LoVo (cell line): Measurements from ENCODE around the gene RAC3.

Experiments
- DNase-seq: peaks from one replicate; pipeline ENCODE4 v3.0.0-alpha.2; 2016; ENCODE audit warnings: low spot score

Gene RAC3

DNA sequence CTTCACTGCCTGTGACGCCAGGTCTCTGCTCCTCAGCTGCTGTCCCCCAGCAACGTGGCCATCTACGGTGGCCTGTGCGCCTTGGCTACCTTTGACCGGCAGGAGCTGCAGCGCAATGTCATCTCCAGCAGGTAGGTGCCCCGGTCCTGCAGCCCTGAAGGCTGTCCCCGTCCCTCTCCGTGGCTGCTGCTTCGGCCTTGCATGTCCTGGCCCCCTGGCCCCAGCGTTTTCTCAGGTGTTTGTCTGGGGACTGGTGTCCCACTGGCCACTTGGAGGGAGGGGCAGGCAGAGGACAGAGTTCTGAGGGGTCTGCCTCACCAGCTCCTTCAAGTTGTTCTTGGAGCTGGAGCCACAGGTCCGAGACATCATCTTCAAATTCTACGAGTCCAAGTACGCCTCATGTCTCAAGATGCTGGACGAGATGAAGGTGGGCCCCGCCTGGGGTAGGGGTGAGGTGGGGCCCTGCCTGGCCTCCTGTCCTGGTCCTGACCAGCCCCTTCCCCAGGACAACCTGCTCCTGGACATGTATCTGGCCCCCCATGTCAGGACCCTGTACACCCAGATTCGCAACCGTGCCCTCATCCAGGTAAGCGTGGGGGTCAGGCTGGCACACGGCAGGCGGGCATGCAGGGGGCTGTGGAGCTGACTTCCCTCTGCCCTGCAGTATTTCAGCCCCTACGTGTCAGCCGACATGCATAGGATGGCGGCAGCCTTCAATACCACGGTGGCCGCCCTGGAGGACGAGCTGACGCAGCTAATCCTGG, 24.7 kb downstream of the RAC3 start:
- DNase-seq = no peak

DNA sequence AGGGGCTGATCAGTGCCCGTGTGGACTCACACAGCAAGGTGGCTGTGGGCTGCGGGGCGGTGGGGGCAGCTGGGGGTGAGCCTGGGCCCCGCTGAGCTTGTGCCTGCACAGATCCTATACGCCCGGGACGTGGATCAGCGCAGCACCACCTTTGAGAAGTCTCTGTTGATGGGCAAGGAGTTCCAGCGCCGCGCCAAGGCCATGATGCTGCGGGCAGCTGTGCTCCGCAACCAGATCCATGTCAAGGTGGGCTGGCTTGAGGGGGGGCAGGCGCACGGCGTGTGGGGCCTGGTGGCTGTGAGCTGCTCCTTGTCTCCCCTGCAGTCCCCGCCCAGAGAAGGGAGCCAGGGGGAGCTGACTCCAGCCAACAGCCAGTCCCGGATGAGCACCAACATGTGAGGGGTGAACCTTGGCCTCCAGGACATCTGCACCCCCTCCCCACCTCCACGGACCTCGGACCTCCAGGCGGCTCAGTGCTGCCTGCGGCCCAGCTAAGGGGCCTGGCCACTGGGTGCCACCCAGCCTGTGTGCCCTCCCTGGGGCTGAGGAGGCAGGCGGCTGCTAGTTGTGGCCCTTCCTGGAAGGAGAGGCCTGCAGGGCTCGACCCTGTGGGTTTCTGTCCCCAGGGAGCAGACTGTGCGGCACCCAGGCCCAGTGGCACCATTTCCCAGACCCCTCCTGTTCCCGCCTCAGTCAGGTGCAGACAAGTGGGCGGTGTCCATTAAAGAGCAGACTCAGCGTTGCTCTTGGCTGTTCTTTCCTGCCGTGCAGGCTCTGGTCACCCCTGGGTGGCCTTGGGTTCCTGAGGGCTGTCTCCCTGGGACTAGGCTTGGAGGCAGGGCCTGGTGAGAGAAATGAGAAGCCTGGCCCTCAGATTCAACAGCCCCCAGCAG, 25.5 kb downstream of the RAC3 start:
- DNase-seq = no peak

DNA sequence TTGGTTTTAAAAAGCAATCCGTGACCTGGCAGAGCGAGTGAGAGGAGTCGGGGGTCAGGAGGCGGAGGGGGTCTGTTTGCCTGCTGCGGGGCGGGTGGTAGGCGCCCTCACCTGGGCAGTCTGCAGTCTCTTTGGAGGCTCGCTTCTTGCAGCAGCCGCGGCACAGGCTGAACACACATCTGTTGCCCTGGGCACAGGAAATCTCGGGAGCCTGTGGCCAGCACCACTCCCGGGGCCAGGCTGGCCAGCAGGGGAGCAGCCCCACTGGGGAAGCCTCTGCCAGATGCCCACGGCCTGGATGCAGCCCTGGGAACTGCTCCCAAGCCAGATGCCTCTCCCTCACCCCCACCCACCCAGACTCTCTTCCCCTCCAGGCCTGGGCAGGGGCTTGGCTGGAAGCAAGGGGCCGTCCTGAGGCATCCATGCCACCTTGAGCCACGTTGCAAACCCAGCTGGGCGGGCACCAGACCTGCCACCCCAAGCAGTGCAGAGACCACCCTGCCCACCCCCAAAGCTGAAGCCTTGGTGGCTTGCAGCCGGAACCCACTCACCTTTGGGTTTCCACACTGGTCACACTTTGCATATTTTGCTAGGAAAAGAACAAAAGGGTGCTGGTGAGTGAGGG, 26.9 kb downstream of the RAC3 start:
- no peak for DNase-seq

DNA sequence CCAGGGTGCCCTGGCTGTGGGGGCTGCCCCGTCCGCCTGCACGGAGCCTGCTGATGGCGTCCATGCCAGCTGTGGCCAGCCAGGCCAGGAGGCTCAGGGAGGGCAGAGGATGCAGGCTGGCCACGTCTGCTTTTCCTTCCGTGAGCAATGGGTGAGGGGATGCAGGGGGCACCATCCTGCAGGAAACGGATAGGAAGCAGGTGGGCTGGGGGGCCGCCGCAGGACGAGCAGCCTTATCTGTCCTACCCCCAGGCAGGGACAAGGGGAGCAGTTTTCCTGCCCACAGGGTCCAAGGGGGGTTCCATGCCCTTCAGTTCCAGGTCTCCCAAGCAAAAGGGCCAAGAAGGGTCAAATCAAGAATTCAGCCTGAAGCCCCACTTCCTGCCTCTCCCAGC, 27.4 kb downstream of the RAC3 start:
- DNase-seq = no peak

DNA sequence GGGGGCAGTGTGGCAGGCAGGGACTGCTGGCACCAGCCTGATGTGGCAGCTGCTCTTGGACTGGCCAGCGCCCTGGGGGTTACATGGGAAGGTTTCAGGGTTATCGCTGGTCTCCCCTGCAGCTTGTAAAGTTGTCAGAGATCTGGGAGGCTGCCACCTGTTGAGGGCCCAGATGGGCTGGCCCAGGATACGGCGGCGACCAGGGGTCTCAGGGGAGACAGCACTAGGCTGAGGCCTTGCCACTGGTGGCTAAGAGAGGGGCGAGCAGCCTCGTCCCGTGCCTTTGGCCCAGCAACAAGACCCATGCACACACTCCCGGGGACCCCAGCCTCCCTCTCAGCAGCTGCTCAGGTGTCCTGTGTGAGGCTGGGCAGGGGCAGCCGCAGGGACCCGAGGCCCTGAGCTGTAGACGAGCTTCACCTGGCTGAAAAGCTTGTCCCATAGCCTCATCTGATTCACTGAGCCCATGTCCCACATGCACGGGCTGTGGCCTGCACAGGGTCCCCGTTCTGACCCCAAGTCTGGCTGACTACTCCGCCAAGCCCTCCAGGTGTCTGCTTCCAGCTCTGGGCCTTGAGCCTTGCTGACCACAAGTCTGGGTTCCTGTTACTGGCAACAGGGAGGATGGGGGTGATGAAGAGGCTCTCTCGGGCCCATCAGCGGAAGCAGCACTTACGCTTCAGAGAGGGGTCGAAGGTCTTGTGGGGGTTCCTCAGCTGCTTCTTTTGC, 28.0 kb downstream of the RAC3 start:
- DNase-seq = no peak

DNA sequence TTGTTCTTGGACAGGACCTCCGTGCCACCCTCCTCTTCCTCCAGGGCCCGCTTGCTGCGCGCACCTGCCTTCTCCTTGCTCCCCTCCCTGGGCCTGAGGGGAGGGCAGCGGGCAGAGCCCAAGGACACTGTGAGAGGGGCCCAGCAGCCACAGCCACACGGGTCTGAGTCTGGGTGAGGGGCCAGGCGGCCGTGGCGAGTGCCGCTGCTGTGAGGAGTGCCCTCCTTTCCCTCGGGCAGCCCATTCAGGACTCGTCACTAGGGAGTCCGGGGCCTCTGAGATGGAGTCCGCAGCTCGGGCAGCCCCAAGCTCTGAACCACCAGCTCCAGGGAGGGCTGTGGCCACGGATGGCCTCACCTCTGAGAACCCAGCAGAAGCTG, 28.5 kb downstream of the RAC3 start:
- no peak for DNase-seq

DNA sequence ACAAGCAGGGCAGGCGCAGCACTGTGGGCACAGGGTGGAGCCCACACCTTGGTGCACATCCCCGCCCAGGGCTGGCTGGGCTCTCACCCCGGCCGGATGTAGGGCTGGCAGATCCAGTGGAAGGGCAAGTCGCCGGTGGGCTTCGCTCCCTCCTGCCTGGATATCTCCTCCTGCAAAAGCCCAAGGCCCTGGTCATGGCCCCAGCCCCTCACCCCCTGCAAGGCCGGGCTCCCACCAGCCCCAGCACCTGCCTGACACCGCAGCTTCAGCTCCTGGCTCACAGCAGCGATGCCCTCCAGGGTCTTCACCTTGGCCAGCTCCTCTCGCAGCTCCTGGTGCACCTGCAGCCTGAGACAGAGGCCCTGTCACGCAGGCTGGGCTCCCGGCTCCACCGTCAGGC, 29.1 kb downstream of the RAC3 start:
- DNase-seq = no peak

DNA sequence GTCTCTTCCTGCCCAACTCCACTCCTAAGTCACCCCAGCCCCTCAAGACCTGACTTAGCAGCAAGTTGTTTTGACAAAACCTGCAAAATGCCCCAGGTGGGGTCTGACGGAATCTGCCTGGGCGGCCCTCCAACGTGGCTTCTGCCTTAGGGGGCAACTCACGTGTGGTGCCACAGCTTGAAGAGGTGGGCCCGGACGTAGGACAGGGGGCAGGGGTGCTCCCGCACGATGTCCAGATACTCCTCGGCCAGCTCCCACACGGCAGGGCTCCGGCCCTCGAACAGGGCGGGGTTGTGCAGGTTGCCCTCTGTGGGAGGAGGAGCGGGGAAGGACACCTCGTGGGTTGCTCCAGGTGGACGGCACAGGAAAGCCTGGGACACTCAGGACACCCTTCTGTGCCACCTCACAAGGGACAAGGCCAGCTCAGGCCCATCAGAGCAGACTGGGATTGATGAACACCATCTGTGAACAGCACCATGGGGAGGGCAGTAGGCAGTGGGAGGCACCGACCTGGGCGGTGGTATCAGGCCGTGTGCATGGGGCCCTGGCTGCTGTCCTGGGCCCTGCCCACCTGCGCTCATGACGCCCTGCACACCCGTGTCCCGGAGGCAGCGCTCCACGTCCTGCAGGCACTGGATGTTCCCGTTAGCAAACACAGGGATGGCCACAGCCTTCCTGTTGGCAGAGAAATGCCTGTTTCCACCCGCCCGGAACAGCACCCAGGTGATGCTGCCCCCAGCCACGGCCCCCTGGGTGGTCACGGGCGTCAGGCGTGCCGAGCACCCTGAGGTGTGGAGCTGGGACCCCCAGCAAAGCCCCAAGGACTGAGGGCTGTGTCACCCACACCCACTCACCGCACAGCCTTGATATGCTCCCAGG, 29.8 kb downstream of the RAC3 start:
- no peak for DNase-seq

DNA sequence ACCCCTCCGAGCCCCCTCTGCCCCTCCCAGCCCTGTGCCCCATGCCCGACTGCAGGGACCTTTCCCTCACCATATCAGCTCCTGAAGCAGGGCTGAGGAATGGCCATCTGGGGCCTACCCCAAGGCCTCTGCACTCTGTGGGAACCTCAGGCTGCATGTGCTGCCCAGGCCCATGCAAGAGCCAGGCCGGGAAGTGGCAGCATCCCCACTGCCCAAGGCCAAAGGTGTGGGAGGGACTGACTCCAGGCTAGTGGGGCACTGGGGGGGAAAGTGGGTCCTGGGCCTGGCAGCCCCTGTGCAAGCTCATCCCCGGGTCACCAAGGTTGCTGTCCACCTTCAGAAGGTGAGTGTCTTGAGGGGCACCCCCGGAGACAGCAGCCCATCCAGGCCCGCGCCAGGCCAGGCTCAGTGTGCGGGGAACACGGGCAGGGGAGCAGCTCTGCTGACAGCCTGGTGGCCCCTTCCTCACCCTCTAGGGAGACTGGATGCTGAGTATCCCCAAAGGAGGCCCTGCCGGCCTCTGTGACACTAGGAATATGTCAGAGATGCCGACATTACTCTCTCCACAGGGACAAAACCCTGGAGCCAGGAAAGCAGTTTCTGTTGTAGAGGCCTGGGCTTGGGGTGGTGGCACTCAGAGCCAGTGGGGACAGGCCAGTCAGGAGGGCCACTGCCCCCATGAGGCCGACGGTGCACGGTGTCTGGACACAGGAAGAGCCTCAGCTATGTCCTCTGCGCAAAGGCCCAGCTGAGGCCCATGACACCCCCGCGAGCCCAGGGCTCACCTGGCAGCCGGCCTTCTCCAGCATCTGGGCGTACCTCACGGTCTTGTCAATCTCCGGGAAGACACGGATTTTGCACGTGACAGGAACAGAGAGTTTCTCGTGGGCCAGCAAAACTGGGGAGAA, 30.9 kb downstream of the RAC3 start:
- no peak for DNase-seq

DNA sequence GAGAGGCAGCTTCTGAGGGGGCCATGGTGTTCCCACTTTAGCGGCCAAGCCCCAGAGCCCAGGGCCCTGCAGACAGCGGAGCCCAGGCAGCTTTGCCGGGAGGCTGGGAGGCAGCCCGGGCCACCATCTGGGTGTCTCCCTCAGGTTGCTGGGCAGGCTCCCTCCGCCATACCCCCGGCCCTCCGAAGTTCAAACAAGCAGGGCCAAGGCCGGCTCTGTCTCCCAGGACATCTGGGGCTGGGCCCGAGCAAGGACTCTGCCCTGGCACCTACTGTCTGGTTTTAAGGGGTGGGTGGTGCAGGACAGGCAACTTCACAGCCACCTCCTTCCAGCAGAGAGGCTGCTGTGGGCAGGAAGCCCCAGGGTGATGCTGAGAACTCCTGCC, 31.5 kb downstream of the RAC3 start:
- no peak for DNase-seq

DNA sequence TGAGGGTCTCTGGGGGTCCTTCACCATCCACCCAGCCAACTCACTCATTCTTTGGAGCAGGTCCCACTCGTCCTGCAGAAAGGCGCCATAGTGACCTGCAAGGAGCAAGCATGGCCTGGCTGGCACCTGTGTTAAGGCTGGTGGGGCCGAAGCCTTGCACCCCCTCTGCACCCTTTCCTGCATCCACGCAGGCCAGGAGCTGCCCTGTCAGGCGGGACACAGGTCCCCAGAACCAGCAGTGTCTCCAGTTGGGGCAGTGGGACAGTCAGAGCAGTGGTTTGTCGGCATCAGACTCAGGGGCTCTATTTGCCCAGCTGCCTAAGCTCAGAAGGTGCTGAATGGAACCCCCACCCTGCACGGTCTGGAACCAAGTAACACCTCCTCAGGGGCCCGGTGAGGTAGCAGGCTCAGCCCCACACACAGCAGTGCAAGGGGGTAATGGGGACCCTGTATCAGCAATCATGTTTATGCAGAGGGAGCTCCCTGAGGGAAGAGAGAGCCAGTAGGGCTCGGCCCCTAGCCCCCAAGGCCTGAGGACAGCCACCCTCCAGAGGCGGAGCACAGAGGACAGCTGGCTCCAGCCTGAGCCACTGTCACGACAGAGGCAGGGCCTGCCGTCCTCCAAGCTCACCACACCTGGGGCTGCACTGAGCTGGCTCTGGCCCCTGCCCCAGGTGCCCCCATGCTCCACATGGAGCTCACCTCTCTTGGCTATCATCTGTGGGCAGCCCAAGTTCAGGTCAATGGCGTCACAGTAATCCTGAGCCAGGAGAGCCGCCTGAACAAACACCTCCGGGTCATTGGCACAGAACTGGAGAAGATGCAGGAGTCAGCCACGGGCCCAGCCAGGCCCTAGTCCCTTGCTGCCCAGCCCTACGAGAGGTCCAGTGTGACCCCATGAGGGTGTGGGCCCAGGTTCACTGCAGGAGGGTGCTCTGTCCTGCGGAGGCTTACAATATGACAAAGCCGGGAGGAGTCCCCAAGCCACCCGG, 32.2 kb downstream of the RAC3 start:
- no peak for DNase-seq

DNA sequence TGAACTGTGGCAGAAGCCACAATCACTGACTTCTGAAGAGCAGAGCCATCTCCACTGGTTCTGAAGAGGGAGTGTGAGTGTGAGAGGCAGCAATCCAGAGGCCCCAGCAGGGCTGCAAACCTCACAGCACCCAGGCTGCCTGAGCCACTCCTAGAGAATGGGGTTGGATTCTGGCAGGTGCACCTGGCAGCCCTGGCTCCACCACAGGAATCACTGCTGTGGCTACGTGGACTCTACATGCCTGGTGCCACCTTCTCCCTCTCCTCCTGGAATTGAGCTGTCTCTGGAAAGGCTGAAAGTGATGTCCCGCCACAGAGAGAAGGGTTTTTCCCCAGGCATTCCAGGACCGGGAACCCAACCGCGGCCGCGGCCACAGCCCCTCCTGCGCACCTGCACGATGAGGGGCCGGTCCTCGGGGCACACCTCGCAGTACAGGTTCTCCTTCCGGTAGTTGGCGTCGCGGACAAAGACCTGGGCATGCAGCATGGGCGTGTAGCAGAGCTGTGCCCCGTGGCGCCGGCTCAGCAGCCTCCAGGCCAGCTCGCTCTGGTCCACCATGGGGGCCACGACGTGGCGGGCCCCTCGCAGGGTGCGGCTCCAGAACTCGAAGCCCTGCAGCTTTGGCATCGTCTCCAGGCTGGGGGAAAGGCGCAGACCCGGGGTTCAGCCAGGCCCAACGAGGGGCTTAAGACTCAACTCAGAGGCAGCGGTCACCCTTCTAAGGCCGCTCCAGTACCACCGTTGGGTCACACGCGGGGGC, 33.1 kb downstream of the RAC3 start:
- DNase-seq = peak; percentile 50

DNA sequence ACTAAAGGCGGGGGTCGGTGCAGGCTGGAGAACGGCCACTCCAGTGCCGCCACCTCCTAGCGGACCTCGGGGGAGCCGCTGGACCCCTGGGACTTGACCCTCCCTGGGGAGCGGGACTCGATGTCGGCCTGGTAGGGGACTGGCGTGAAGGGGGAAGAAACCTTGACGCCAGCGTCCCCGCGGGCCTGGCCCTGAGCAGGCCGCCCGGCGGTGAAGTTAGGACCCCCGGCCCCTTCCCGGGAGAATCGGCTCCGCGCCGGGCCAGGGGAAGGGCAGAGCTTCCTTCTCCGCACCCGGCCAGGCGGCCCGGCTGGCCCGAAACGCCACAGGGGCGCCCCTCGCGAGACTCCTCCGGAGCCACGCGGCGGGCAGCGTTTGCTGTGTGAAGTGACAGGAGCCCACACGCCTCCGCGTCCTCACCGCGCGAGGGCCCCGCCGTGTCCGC, 33.7 kb downstream of the RAC3 start:
- no peak for DNase-seq

DNA sequence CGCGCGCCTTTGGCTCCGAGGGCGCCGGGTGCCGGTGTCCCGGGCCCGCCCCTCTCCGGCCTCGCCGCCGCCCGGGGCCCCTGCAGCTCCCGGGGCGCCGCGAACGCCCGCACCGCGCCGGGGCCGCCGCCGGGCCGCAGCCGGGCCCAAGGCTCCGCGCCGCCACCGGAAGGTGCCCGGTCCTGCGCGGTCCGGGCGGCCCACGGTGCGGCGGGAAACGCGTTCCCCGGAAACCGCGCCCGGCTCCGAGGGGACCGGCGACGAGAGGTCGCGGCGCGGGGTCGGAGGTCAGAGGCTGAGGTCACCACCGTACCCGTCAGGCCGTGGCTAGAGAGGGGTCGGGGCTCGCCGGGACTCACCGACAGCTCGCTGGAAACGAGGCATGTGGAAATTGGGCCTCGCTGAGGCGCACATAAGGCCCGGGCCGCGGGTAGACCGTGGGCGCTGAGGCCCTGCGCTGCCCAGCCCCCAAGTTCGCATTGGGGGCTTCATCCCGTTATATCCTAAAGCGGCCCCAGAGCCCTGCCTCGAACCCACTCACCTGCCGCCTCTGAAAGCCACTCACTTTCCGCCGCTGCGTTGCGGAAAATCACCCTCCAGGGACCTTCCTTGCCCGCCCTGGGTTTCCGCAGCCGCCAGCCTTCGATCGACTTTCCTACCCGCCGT, 34.3 kb downstream of the RAC3 start, which contains the start of gene DUS1L:
Gene DUS1L (minus strand): TSS at position 167 of the 666 bp plus-strand sequence. CDS start 745 bp downstream, outside the sequence.
- peak; percentile 65 for DNase-seq

DNA sequence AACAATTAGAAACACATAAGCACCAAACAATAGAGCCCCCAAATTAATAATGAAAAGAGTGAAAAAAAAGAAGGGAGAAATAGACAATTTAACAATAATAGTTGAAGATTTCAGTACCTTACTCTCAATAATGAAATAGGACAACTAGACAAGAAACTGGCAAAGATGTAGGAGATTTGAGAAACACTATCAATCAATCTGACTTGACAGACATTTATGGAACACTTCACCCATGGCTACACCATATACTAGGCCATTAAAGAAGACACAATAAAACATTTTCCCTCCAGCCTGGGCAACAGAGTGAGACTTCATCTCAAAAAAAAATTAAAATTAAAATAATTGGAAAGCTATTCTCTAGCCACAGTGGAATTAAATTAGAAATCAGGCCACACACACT, 39.1 kb downstream of the RAC3 start:
- no peak for DNase-seq

DNA sequence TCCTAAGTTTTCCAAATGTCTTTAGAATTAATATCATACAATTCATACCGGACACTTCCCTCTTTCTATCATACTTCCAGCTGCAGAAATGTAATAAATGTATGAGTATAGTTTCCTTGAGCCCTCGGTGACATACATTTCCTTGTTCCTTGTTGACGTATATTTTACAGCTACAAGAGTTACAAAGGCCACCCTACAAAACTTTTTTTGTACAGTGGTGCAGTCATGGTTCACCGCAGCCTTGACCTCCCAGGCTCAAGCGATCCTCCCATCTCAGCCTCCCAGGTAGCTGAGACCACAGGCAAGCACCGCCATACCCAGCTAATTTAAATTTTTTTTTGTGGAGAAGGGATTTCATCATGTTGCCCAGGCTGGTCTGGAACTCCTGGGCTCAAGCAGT, 41.3 kb downstream of the RAC3 start:
- DNase-seq = peak; percentile 30

DNA sequence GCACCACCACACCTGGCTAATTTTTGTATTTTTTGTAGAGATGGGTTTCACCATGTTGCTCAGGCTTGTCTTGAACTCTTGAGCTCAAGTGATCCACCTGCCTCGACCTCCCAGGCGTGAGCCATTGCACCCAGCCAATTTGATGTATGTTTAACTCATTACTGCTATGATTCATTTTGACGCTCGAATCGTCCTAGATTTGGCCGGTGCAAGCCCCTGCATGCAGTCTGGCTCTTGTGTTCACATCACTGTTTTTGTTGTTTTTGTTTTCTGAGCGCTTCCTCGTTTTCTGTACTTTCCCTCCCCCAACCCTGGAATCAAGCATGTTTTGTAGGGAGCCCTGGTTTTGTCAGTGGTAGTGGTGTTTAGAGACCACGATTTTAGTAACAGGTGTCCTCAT, 42.0 kb downstream of the RAC3 start:
- DNase-seq = no peak
